HG02642 (cell line): ENCODE measurements around the gene ZFX.

Experiments
- ATAC-seq: cut with Tn5 transposase; IDR thresholded peaks from one replicate; pipeline ENCODE4 v1.9.1; 2021; ENCODE audit warnings: mild to moderate bottlenecking; ENCODE audit not compliant: unreplicated experiment, poor library complexity

ZFX gene

GRCh38 chrX:24198101-24198500 lies 48.6 kb downstream of the ZFX start:
- ATAC-seq = no peak

- no peak for ATAC-seq
Measured at GRCh38 chrX:24200133-24200532, 50.6 kb downstream of the ZFX start.

GRCh38 chrX:24201216-24201615 lies 51.7 kb downstream of the ZFX start:
- no peak for ATAC-seq

GRCh38 chrX:24202465-24203031 lies 53.0 kb downstream of the ZFX start:
- ATAC-seq = no peak

GRCh38 chrX:24203072-24203808 lies 53.7 kb downstream of the ZFX start:
- ATAC-seq = no peak

- ATAC-seq = no peak
Measured at GRCh38 chrX:24204331-24204730, 54.8 kb downstream of the ZFX start.

GRCh38 chrX:24204958-24205357 lies 55.4 kb downstream of the ZFX start:
- ATAC-seq = no peak

GRCh38 chrX:24207826-24208225 lies 58.3 kb downstream of the ZFX start:
- no peak for ATAC-seq

- ATAC-seq = no peak
Measured at GRCh38 chrX:24208496-24209240, 59.1 kb downstream of the ZFX start.

GRCh38 chrX:24210190-24210589 lies 60.7 kb downstream of the ZFX start:
- no peak for ATAC-seq

- ATAC-seq = no peak
Measured at GRCh38 chrX:24214568-24214967, 65.0 kb downstream of the ZFX start.

- ATAC-seq = no peak
Measured at GRCh38 chrX:24215272-24215671, 65.7 kb downstream of the ZFX start.

GRCh38 chrX:24216037-24216436 lies 66.5 kb downstream of the ZFX start:
- no peak for ATAC-seq

- no peak for ATAC-seq
Measured at GRCh38 chrX:24216827-24217226, 67.3 kb downstream of the ZFX start.

GRCh38 chrX:24219320-24219719 lies 69.8 kb downstream of the ZFX start:
- ATAC-seq = no peak

GRCh38 chrX:24221872-24222271 lies 72.3 kb downstream of the ZFX start:
- ATAC-seq = no peak

GRCh38 chrX:24225265-24225664 lies 75.7 kb downstream of the ZFX start:
- ATAC-seq = no peak

- no peak for ATAC-seq
Measured at GRCh38 chrX:24226176-24226575, 76.6 kb downstream of the ZFX start.

GRCh38 chrX:24228596-24228995 lies 79.1 kb downstream of the ZFX start:
- ATAC-seq = no peak

GRCh38 chrX:24229400-24229879 lies 79.9 kb downstream of the ZFX start:
- ATAC-seq = no peak

- no peak for ATAC-seq
Measured at GRCh38 chrX:24229976-24230375, 80.4 kb downstream of the ZFX start.
